Posterior vena cava (tissue), 2 donors: ENCODE measurements around the gene GRAMD1A. TPM values are rescaled to one million over a fixed set of nuclear protein-coding genes. Genes with fewer than 3 reads are reported as not detected.
A peak's percentile ranks its signal among the peaks of the same experiment; 100 is the strongest.

Experiments
- DNase-seq: peaks from one replicate; pipeline ENCODE4 v3.0.0-alpha.2; 2020; ENCODE audit warnings: low spot score
- intact Hi-C, 2 donors: fragments of 100-400 bp; cut with DNase I; formaldehyde crosslinking; loops; one replicate each; pipeline versions ENCODE4 v1.14.1 to v1.14.2; 2022 to 2023
- total RNA-seq, 2 donors: library from RNA; stranded (reverse); fragmentation: NEBNext Ultra II Directional; extraction: Animal tissue kit (Norgen Biotek cat#: 25700); gene quantifications; one replicate each; pipeline ENCODE4 v1.2.1, GENCODE V29; 2021
- donor health status: DM: yes; HTN: yes; CAD: no.
- donor health status: DM: yes; HTN: yes; CAD: no.

Gene GRAMD1A
- total RNA-seq, 2 donors from 2014 or later, result 83.0 to 87.0 TPM

GRCh38 chr19:35061583-35062373 lies 61.7 kb downstream of the GRAMD1A start:
- intact Hi-C loops, result no loop called here
- no peak for DNase-seq

DNA sequence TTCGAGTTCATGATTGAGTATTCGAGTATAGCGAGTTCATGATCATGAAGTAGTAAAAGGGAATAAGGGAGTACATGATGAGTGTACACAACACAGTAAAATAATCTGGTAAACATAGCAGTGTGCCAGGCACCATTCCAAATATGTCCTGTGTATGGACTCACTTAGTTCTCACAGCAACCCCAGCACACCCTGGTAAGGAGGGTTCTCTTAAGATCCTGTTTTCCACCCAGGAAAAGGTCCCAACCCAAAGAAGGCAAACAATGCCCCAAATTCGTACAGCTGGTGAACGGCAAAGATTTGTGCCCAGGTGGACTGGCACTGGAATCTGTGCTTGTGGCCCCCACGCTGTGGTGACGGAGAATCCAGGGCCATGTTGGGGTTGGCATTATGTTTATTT lies 62.8 kb downstream of the GRAMD1A start:
- intact Hi-C loops, result no loop called here
- no peak for DNase-seq

GRCh38 chr19:35063940-35064818 lies 64.1 kb downstream of the GRAMD1A start:
- intact Hi-C loops, result no loop called here
- no peak for DNase-seq

GRCh38 chr19:35065574-35065973 lies 65.5 kb downstream of the GRAMD1A start:
- intact Hi-C loops, result no loop called here
- no peak for DNase-seq

GRCh38 chr19:35066121-35066520 lies 66.0 kb downstream of the GRAMD1A start:
- no peak for DNase-seq
- intact Hi-C loops, result no loop called here

DNA sequence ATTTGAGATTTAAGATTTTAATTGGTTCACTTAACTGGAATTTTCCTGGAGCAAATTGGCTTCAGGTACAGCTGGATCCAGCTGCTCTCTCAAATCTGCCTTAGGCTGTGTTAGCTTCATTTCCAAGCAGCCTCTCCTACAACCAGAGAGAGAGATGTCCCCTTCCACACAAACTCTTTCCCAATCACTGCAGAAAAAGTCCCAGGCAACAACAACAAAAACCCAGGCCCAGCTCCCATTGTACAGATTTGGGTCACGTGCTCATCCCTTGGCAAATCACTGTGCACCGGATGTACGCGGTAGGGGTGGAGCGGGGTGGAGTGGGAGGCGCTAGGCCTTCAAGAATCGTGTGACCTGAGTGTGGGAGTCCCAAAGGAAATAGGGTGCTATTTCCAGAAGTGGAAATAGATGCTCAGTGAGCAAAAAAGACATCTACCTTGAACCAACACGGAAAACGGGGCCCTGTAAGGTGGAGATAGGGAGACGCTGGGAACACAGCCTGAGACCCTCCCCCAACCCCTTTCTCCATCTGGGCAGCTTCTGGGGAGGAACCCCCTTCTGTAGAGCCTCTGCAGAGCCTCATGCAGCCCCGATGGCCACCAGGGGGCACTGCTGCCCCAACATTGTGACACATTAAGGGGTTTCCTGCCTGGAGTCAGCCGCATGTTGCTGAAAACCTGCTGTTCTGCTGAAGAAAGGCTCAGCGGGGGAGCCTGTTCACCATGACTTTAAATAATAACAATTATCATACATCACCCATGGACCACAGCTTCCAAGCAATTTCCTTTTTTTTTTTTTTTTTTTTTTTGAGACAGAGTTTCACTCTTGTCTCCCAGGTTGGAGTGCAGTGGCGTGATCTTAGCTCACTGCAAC lies 66.8 kb downstream of the GRAMD1A start:
- intact Hi-C loops, result no loop called here

DNA sequence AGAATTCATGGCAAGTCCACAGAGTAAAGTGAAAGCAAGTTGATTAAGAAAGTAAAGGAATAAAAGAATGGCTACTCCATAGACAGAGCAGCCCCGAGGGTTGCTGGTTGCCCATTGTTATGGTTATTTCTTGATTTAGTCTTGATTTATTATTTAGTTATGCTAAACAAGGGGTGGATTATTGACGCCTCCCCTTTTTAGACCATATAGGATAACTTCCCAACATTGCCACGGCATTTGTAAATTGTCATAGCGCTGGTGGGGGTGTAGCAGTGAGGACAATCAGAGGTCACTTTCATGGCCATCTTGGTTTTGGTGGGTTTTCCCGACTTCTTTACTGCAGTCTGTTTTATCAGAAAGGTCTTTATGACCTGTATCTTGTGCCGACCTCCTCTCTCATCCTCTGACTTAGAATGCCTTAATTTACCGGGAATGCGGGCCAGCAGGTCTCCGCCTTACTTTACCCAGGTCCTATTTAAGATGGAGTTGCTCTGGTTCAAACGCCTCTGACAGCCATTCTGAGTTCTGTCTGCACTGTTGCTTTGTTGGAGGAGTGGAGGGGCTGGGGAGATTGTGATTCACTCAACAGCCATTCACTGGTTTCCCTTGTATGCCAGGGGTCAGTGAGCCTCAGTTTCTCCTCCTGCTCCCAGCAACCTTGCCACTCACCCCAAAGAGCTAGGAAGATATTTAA lies 69.0 kb downstream of the GRAMD1A start:
- intact Hi-C loops, result no loop called here
- DNase-seq, result no peak

More for the DNA sequence above, 66.8 kb downstream of the GRAMD1A start:
- DNase-seq, result peak; percentile 96

GRCh38 chr19:35069696-35070095 lies 69.6 kb downstream of the GRAMD1A start:
- no peak for DNase-seq
- intact Hi-C loops, result no loop called here

GRCh38 chr19:35070471-35070870 lies 70.3 kb downstream of the GRAMD1A start:
- intact Hi-C loops, result no loop called here
- DNase-seq, result peak; percentile 26

DNA sequence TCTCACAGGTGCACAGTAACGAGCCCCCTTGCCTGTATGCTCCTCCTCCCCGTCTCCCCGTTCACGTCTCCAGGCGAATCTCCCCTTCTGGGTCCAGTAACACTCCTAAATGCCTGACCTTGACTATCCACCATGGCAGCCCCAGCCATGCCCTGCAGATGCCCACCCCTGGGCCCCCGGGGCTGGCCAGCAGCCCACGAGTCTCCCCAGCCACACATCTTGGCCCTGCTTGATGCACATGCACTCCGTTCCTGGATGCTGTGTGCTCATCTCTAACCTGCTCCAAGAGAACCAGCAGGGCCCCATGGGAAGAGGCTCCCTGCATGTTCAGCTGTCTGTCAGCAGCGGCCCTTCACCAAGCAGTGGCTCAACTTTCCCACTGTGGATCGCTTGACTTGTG lies 73.4 kb downstream of the GRAMD1A start:
- intact Hi-C loops, result no loop called here
- no peak for DNase-seq

DNA sequence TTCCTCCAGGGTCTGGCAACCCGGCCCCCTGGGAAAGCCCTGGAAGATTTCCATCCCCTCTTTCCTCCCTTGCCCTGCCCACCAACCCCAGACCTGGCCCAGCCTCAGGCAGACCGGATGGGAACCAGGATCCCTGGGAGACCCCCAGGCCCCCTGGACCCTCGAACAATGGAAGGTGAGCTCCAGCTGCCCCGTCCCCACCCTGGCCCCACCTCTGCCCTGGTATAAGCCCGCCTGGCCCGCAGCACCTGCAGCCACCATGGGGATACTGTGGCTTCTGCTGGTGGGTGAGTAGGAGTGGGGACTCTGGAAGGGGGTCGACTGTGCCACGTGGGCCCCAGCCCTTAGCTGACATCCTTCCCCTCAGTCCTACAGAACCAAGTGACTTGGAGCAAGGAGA lies 73.8 kb downstream of the GRAMD1A start:
- intact Hi-C loops, result no loop called here
- no peak for DNase-seq

- no peak for DNase-seq
- intact Hi-C loops, result no loop called here
These were observed 74.5 kb downstream of the GRAMD1A start for GRCh38 chr19:35074426-35075201.

- DNase-seq, result no peak
- intact Hi-C loops, result no loop called here
These were observed 75.3 kb downstream of the GRAMD1A start for GRCh38 chr19:35075202-35076025.

DNA sequence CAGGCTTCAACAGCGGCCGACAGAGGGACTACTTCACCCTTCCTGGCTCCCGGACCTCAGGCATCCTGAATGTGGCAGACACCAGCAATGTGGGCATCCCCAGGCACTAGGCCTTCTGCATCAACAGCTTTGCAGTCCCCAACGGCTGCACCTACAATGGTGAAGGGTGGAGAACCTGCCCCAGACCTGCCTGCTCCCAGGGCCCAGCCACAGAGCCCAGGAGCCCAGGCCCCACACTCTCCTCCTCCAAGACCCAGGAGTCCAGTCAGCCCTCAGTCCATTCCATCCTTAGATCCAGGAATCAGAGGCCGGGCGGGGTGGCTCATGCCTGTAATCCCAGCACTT lies 75.9 kb downstream of the GRAMD1A start:
- DNase-seq, result no peak
- intact Hi-C loops, result no loop called here
